ENCODE results near the gene SLC25A53.

SLC25A53 gene

DNA sequence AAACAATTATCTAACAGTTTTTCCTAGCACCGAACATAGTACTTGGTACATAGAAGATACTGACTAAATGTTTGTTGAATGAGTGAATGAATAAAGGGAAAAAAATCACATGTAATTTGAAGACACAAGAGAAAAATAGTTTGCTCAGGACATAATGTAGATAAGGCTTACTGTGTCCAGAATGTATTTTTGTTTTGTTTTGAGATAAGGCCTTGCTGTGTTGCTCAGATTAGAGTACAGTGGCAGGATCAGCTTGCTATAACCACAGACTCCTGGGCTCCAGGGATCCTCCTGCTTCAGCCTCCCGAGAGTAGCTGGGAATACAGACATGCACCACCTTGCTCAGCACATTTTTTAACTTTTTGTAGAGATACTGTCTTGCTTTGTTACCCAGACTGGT is 16.0 kb upstream of the SLC25A53 start:
- Histone ChIP-seq H3K4me3 (ENCODE audit: insufficient read depth, low read length, poor library complexity, severe bottlenecking) (no peak overlapping the region), H4K20me1 (ENCODE audit: low read depth, low read length) (no peaks in the 10 kb centered on the region), H3K9me3 (ENCODE audit: insufficient read depth, low read length) (no peaks in the 10 kb centered on the region), H3K4me2 (ENCODE audit: low read depth, low read length, poor library complexity, severe bottlenecking) (no peak overlapping the region), H3K36me3 (ENCODE audit: low read length) (0 out of 2 replicates have a peak, but pooled peaks cover 5% of the 10 kb centered on the region), H2AFZ (ENCODE audit: low read depth, low read length, severe bottlenecking) (no peak overlapping the region), H3K9ac (ENCODE audit: low read length) (no peak overlapping the region), H3K79me2 (ENCODE audit: insufficient read depth, low read length) (peaks cover 39% of the 10 kb centered on the region), H3K27me3 (ENCODE audit: low read length) (no peaks in the 10 kb centered on the region), H3K9me2 (replicated peaks; ENCODE audit: insufficient read depth, low read length) (no peaks in the 10 kb centered on the region), H3K27ac (ENCODE audit: low read depth, low read length) (no peak overlapping the region), H3F3A (ENCODE audit: insufficient read depth) (no peaks in the 10 kb centered on the region)
- TF ChIP-seq, protein P1, sequence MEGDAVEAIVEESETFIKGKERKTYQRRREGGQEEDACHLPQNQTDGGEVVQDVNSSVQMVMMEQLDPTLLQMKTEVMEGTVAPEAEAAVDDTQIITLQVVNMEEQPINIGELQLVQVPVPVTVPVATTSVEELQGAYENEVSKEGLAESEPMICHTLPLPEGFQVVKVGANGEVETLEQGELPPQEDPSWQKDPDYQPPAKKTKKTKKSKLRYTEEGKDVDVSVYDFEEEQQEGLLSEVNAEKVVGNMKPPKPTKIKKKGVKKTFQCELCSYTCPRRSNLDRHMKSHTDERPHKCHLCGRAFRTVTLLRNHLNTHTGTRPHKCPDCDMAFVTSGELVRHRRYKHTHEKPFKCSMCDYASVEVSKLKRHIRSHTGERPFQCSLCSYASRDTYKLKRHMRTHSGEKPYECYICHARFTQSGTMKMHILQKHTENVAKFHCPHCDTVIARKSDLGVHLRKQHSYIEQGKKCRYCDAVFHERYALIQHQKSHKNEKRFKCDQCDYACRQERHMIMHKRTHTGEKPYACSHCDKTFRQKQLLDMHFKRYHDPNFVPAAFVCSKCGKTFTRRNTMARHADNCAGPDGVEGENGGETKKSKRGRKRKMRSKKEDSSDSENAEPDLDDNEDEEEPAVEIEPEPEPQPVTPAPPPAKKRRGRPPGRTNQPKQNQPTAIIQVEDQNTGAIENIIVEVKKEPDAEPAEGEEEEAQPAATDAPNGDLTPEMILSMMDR (IDR thresholded peaks at IDR 0.05; ENCODE audit: insufficient read depth, low read length, poor library complexity, severe bottlenecking): no peak
- TF ChIP-seq EZH2phosphoT487 (conservative IDR thresholded peaks at IDR 0.05; ENCODE audit: low read length): no peak

- TF ChIP-seq EZH2phosphoT487 (conservative IDR thresholded peaks at IDR 0.05; ENCODE audit: low read length): no peak
- TF ChIP-seq, protein P1 (IDR thresholded peaks at IDR 0.05; ENCODE audit: insufficient read depth, low read length, poor library complexity, severe bottlenecking): no peak
- no peak overlapping the region for H3K4me3 ChIP-seq (ENCODE audit: insufficient read depth, low read length, poor library complexity, severe bottlenecking)
- no peaks in the 10 kb centered on the region for H4K20me1 ChIP-seq (ENCODE audit: low read depth, low read length)
Measured at GRCh38 chrX:104172121-104172520, 15.3 kb upstream of the SLC25A53 start.

DNA sequence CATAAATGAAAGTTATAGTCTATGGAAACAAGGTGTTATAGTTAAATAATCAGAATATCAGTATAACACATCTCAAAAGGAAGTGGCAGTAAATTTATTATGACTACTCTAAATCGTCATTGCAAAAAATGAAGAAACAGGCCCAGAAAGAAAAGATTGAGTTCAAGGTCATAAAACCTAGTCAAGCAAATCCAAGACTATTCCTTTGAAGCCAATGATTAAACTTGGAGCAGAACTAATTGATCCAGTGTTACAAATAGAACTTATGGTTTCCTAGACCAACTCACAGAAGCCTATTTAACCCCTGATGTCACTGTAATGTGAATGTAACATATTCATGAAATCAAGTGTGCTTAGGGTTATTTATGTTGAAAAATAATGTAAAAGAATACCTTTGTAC is 11.3 kb upstream of the SLC25A53 start:
- no peaks in the 10 kb centered on the region for H4K20me1 ChIP-seq (ENCODE audit: low read depth, low read length)
- no peaks in the 10 kb centered on the region for H3K9me2 ChIP-seq (replicated peaks; ENCODE audit: insufficient read depth, low read length)
- H3K4me2 ChIP-seq (ENCODE audit: low read depth, low read length, poor library complexity, severe bottlenecking): peak overlapping the region; percentile 91
- H3K9ac ChIP-seq (ENCODE audit: low read length): peak overlapping the region; percentile 84; the same call in 1 of the 2 replicates
- peaks cover 47% of the 10 kb centered on the region for H3K79me2 ChIP-seq (ENCODE audit: insufficient read depth, low read length)
- H3K4me3 ChIP-seq (ENCODE audit: insufficient read depth, low read length, poor library complexity, severe bottlenecking): no peak overlapping the region
- TF ChIP-seq EZH2phosphoT487 (conservative IDR thresholded peaks at IDR 0.05; ENCODE audit: low read length): no peak
- TF ChIP-seq, protein P1 (IDR thresholded peaks at IDR 0.05; ENCODE audit: insufficient read depth, low read length, poor library complexity, severe bottlenecking): no peak
- H3K27me3 ChIP-seq (ENCODE audit: low read length): no peaks in the 10 kb centered on the region
- H3K27ac ChIP-seq (ENCODE audit: low read depth, low read length): no peak overlapping the region
- no peaks in the 10 kb centered on the region for H3K36me3 ChIP-seq (ENCODE audit: low read length)
- H3K9me3 ChIP-seq (ENCODE audit: insufficient read depth, low read length): no peaks in the 10 kb centered on the region
- no peaks in the 10 kb centered on the region for H3F3A ChIP-seq (ENCODE audit: insufficient read depth)
- H2AFZ ChIP-seq (ENCODE audit: low read depth, low read length, severe bottlenecking): no peak overlapping the region

More at GRCh38 chrX:104172121-104172520, 15.3 kb upstream of the SLC25A53 start:
- H3K9ac ChIP-seq (ENCODE audit: low read length): no peak overlapping the region
- no peaks in the 10 kb centered on the region for H3K9me2 ChIP-seq (replicated peaks; ENCODE audit: insufficient read depth, low read length)
- H3K27ac ChIP-seq (ENCODE audit: low read depth, low read length): no peak overlapping the region
- H2AFZ ChIP-seq (ENCODE audit: low read depth, low read length, severe bottlenecking): no peak overlapping the region
- no peak overlapping the region for H3K4me2 ChIP-seq (ENCODE audit: low read depth, low read length, poor library complexity, severe bottlenecking)
- H3K27me3 ChIP-seq (ENCODE audit: low read length): no peaks in the 10 kb centered on the region
- 0 out of 2 replicates have a peak, but pooled peaks cover 5% of the 10 kb centered on the region for H3K36me3 ChIP-seq (ENCODE audit: low read length)
- peaks cover 41% of the 10 kb centered on the region for H3K79me2 ChIP-seq (ENCODE audit: insufficient read depth, low read length)
- H3K9me3 ChIP-seq (ENCODE audit: insufficient read depth, low read length): no peaks in the 10 kb centered on the region
- H3F3A ChIP-seq (ENCODE audit: insufficient read depth): no peaks in the 10 kb centered on the region
